IPS-20b (cell line): ENCODE data around the gene BRINP1.

Source experiments
- H3K27ac ChIP-seq: one replicate; pipeline ENCODE4 v1.5.1; 2013; ENCODE audit warnings: low read length
- H3K27me3 ChIP-seq: 2 replicates; pipeline ENCODE4 v1.6.1; 2013; ENCODE audit warnings: mild to moderate bottlenecking, low read length, inconsistent platforms; ENCODE audit not compliant: insufficient read depth
- H3K36me3 ChIP-seq: 2 replicates; pipeline ENCODE4 v1.6.1; 2013; ENCODE audit warnings: low read depth, mild to moderate bottlenecking, inconsistent platforms, low read length, moderate library complexity; ENCODE audit not compliant: insufficient read depth
- H3K4me1 ChIP-seq: 2 replicates; pipeline ENCODE4 v1.6.1; 2013; ENCODE audit warnings: mild to moderate bottlenecking, control low read depth, inconsistent platforms, low read length, moderate library complexity; ENCODE audit not compliant: insufficient read depth
- H3K4me3 ChIP-seq: 2 replicates; pipeline ENCODE4 v1.5.1; 2013; ENCODE audit warnings: mild to moderate bottlenecking, low read length, inconsistent platforms
- H3K9ac ChIP-seq: 2 replicates; pipeline ENCODE4 v1.6.1; 2013; ENCODE audit warnings: low read depth, mild to moderate bottlenecking, inconsistent platforms, low read length, moderate library complexity
- H3K9me3 ChIP-seq: 2 replicates; pipeline ENCODE4 v1.6.1; 2013; ENCODE audit warnings: mild to moderate bottlenecking, low read depth, low read length, inconsistent platforms; ENCODE audit not compliant: insufficient read depth

BRINP1 gene

DNA sequence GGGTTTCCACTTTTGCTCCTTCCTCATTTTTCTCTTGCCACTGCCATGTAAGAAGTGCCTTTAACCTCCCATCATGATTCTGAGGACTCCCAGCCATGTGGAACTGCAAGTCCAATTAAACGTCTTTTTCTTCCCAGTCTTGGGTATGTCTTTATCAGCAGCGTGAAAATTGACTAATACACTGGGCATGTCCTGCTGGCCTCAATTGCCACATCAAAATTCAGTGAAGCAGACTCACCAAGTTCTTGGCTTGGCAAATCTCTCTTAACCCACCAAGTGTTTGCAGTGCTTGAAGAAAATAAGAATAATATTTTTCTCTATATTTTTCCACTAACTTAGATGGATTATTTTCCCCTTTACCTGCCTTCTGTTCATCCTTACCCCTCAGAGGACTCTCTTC lies 212.0 kb downstream of the BRINP1 start:
- no peaks in the 10 kb centered on the region for H3K36me3 ChIP-seq
- H3K9me3 ChIP-seq = no peaks in the 10 kb centered on the region
- no peak overlapping the region for H3K9ac ChIP-seq
- no peak overlapping the region for H3K27ac ChIP-seq
- H3K27me3 ChIP-seq = no peaks in the 10 kb centered on the region
- H3K4me1 ChIP-seq = no peaks in the 10 kb centered on the region
- H3K4me3 ChIP-seq = no peak overlapping the region

- Histone ChIP-seq H3K9ac (no peak overlapping the region), H3K27me3 (no peaks in the 10 kb centered on the region), H3K4me1 (no peaks in the 10 kb centered on the region), H3K36me3 (no peaks in the 10 kb centered on the region), H3K9me3 (no peaks in the 10 kb centered on the region), H3K27ac (no peak overlapping the region), H3K4me3 (no peak overlapping the region)
Observed at GRCh38 chr9:119156354-119156753, 212.9 kb downstream of the BRINP1 start.

DNA sequence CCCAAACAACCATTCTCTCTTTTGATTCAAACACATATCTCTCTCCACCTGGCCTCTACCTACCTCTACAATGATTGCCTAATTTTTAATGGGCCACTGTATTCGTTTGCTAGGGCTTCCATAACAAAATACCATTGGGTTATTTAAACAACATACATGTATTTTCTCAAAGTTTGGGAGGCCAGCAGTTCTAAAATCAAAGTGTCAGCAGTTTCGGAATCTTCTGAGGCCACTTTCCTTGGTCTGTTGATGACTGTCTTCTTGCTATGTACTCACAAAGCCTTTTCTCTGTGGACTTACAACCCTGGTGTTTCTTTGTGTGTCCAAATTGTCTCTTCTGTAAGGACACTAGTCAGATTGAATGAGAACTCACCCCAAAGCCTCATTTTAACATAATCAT lies 214.7 kb downstream of the BRINP1 start:
- Histone ChIP-seq H3K9ac (no peak overlapping the region), H3K27ac (no peak overlapping the region), H3K9me3 (no peaks in the 10 kb centered on the region), H3K36me3 (no peaks in the 10 kb centered on the region), H3K27me3 (no peaks in the 10 kb centered on the region), H3K4me3 (no peak overlapping the region), H3K4me1 (no peaks in the 10 kb centered on the region)

DNA sequence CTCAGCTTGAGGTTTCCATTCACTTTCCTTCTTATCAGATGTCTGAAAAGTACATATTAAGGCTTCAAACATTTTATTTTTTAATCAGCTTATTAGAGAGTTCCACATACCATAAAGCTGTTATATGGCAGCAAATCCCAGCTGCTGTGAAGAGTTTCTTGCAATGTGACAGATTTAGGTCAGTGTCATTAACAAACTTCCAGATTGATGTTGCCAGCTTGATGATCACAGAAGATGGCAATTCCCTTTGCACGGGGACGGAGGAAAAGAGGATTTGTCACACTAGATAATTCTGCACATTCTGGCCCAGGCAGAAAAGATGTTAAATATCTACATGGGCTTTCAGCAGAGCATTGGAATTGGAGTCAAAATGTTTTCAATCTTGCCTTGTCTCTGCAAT lies 215.8 kb downstream of the BRINP1 start:
- no peaks in the 10 kb centered on the region for H3K9me3 ChIP-seq
- H3K4me3 ChIP-seq = no peak overlapping the region
- H3K27ac ChIP-seq = no peak overlapping the region
- H3K9ac ChIP-seq = no peak overlapping the region
- H3K36me3 ChIP-seq = no peaks in the 10 kb centered on the region
- H3K27me3 ChIP-seq = no peaks in the 10 kb centered on the region
- H3K4me1 ChIP-seq = no peaks in the 10 kb centered on the region

DNA sequence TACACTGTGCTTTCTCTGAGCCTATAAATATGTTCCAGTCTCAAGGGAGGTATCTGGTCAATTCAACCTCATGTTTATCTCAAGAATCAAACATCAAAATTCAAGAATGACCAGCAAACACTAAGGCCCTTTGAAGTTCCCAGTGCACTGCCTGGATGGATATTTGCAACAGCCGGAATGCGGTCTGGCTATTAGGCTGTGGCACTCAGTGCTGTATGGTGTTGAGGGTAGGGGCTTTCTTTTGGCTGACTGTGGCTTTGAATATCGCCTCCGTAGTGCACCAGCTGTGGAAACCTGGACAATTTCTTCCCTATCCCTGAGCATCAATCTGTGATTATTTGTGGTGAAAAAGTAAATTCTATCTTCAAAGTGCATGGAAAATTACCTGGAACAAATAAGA lies 220.4 kb downstream of the BRINP1 start:
- Histone ChIP-seq H3K27ac (no peak overlapping the region), H3K9ac (no peak overlapping the region), H3K4me3 (no peak overlapping the region), H3K36me3 (no peaks in the 10 kb centered on the region), H3K9me3 (no peaks in the 10 kb centered on the region), H3K27me3 (no peaks in the 10 kb centered on the region), H3K4me1 (no peaks in the 10 kb centered on the region)

DNA sequence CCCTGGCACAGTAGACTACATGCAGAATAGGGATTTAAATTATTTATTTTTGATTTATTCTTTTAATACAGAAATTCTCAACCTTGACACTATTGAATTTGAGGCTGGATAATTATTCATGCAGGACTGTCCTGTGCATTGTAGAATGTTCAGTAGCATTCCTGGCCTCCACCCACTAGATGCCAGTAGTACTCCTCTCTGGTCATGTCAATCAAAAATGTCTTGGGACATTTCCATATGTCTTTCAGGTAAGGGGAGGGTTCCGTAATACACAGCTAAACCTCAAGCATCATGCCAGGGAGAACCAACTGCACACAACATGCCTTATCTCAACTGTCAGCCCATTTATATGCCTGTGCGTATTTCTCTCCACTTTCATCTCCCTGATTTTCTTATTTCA lies 231.8 kb downstream of the BRINP1 start:
- Histone ChIP-seq H3K36me3 (no peaks in the 10 kb centered on the region), H3K27ac (no peak overlapping the region), H3K9me3 (no peaks in the 10 kb centered on the region), H3K4me1 (no peaks in the 10 kb centered on the region), H3K27me3 (no peaks in the 10 kb centered on the region), H3K9ac (no peak overlapping the region), H3K4me3 (no peak overlapping the region)

DNA sequence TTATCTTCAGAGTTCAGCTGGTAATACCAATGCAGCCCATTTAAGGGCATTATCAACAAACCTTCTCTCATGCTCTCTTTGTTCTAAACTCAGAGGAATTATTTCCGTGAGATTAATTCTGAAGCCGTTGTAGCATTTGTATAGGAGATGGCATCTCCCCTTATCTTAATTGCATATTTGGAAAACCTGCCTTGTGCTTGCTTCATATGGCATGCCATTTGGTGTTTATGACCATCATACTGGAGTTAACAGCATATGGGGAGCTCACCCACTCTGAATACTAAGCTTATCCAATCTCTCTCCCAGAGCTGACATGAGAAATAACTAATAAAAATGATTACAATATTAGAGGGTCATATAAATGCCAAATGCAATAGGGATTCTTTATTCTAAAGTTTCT lies 243.2 kb downstream of the BRINP1 start:
- Histone ChIP-seq H3K36me3 (no peaks in the 10 kb centered on the region), H3K9ac (no peak overlapping the region), H3K9me3 (no peaks in the 10 kb centered on the region), H3K27ac (no peak overlapping the region), H3K4me1 (no peaks in the 10 kb centered on the region), H3K4me3 (no peak overlapping the region), H3K27me3 (no peaks in the 10 kb centered on the region)

- Histone ChIP-seq H3K36me3 (no peaks in the 10 kb centered on the region), H3K4me3 (no peak overlapping the region), H3K9me3 (no peaks in the 10 kb centered on the region), H3K27ac (no peak overlapping the region), H3K27me3 (no peaks in the 10 kb centered on the region), H3K9ac (no peak overlapping the region), H3K4me1 (no peaks in the 10 kb centered on the region)
Observed at GRCh38 chr9:119121899-119122298, 247.3 kb downstream of the BRINP1 start.

- Histone ChIP-seq H3K9ac (no peak overlapping the region), H3K4me1 (peaks cover 5% of the 10 kb centered on the region; the same call in 1 of the 2 replicates), H3K4me3 (no peak overlapping the region), H3K27me3 (no peaks in the 10 kb centered on the region), H3K36me3 (no peaks in the 10 kb centered on the region), H3K9me3 (no peaks in the 10 kb centered on the region), H3K27ac (no peak overlapping the region)
Observed at GRCh38 chr9:119117409-119117808, 251.8 kb downstream of the BRINP1 start.
